OCI-LY1 (cell line): Measurements from ENCODE around the gene METTL2A.

Experiments used
- H2AFZ ChIP-seq: fragments of 200-600 bp; sonication (generic), shearing (Covaris generic); 2 replicates; pipeline ENCODE4 v1.6.0; 2014; ENCODE audit warnings: antibody characterized with exemption, mild to moderate bottlenecking, low read length
- H3F3A ChIP-seq: fragments of 200-600 bp; sonication (generic), shearing (Covaris generic); 2 replicates; pipeline ENCODE4 v1.6.0; 2014; ENCODE audit warnings: mild to moderate bottlenecking, antibody characterized with exemption, low read length, moderate library complexity; ENCODE audit not compliant: insufficient read depth
- H3K27ac ChIP-seq: fragments of 200-600 bp; sonication (generic); 2 replicates; pipeline ENCODE4 v1.5.1; 2014; ENCODE audit warnings: low read length, mixed run types, mild to moderate bottlenecking, low read depth; ENCODE audit not compliant: poor library complexity, severe bottlenecking
- H3K27me3 ChIP-seq: fragments of 200-600 bp; sonication (generic); 2 replicates; pipeline ENCODE4 v1.6.0; 2014; ENCODE audit warnings: antibody characterized with exemption, mild to moderate bottlenecking, low read length, moderate library complexity; ENCODE audit not compliant: insufficient read depth
- H3K36me3 ChIP-seq: fragments of 200-600 bp; sonication (generic); 2 replicates; pipeline ENCODE4 v1.6.1; 2014; ENCODE audit warnings: mild to moderate bottlenecking, antibody characterized with exemption, low read length, moderate library complexity, mixed read lengths; ENCODE audit not compliant: insufficient read depth
- H3K4me1 ChIP-seq: fragments of 200-600 bp; sonication (generic); 2 replicates; pipeline ENCODE4 v1.5.1; 2014; ENCODE audit warnings: mild to moderate bottlenecking, low read length, moderate library complexity; ENCODE audit not compliant: insufficient read depth, severe bottlenecking
- H3K4me2 ChIP-seq: fragments of 200-600 bp; sonication (generic), shearing (Covaris generic); 2 replicates; pipeline ENCODE4 v1.6.1; 2014; ENCODE audit warnings: low read length
- H3K4me3 ChIP-seq: fragments of 200-600 bp; sonication (generic); 2 replicates; pipeline ENCODE4 v1.5.1; 2014; ENCODE audit warnings: low read length, low read depth, mild to moderate bottlenecking, mixed read lengths; ENCODE audit not compliant: poor library complexity, severe bottlenecking
- H3K79me2 ChIP-seq: fragments of 200-600 bp; shearing (Covaris generic); 2 replicates; pipeline ENCODE4 v1.6.1; 2016; ENCODE audit warnings: mixed run types, low read length, mixed read lengths; ENCODE audit not compliant: insufficient read depth
- H3K9ac ChIP-seq: fragments of 200-600 bp; sonication (generic), shearing (Covaris generic); 2 replicates; pipeline ENCODE4 v1.6.1; 2014; ENCODE audit warnings: mild to moderate bottlenecking, low read length, mixed read lengths
- H3K9me2 ChIP-seq: fragments of 200-600 bp; sonication (generic), shearing (Covaris generic); 2 replicates; pipeline ENCODE4 v1.6.1; 2014; ENCODE audit warnings: low read depth, mild to moderate bottlenecking, low read length, mixed read lengths
- H3K9me3 ChIP-seq: fragments of 200-600 bp; shearing (Covaris generic); 2 replicates; pipeline ENCODE4 v1.6.1; 2014; ENCODE audit warnings: low read length, mixed read lengths
- H4K20me1 ChIP-seq: fragments of 200-600 bp; sonication (generic), shearing (Covaris generic); 2 replicates; pipeline ENCODE4 v1.6.0; 2016; ENCODE audit warnings: mild to moderate bottlenecking, low read length; ENCODE audit not compliant: insufficient read depth
- CTCF ChIP-seq: fragments of 200-600 bp; sonication (generic), shearing (Covaris generic); IDR thresholded peaks from 2 replicates; pipeline ENCODE4 v1.5.1; 2017; ENCODE audit warnings: mild to moderate bottlenecking, antibody characterized with exemption, low read length, moderate library complexity, mixed read lengths
- EZH2 ChIP-seq: fragments of 200-600 bp; sonication (generic), shearing (Covaris generic); IDR thresholded peaks from 2 replicates; pipeline ENCODE4 v1.8.0; 2017; ENCODE audit warnings: borderline replicate concordance, mixed run types, mild to moderate bottlenecking, antibody characterized with exemption, low read length, moderate library complexity, mixed read lengths

The METTL2A gene

GRCh38 chr17:62388856-62389255 lies 34.8 kb upstream of the METTL2A start:
- H3K9ac ChIP-seq: no peak overlapping the region
- H3K4me1 ChIP-seq: no peaks in the 10 kb centered on the region
- no peaks in the 10 kb centered on the region for H3K9me3 ChIP-seq
- no peak overlapping the region for H3K4me3 ChIP-seq
- H2AFZ ChIP-seq: no peak overlapping the region
- H3K9me2 ChIP-seq: no peaks in the 10 kb centered on the region
- H3F3A ChIP-seq: no peaks in the 10 kb centered on the region
- H3K36me3 ChIP-seq: no peaks in the 10 kb centered on the region
- TF ChIP-seq EZH2 (no peak), CTCF (no peak)
- H3K27ac ChIP-seq: no peak overlapping the region
- H4K20me1 ChIP-seq: no peaks in the 10 kb centered on the region
- no peaks in the 10 kb centered on the region for H3K79me2 ChIP-seq
- peaks cover 5% of the 10 kb centered on the region; the same call in 1 of the 2 replicates for H3K27me3 ChIP-seq
- no peak overlapping the region for H3K4me2 ChIP-seq

GRCh38 chr17:62392908-62393307 lies 30.8 kb upstream of the METTL2A start:
- Histone ChIP-seq H3K4me2 (no peak overlapping the region), H4K20me1 (no peaks in the 10 kb centered on the region), H3F3A (no peaks in the 10 kb centered on the region), H3K9me3 (no peaks in the 10 kb centered on the region), H3K9me2 (no peaks in the 10 kb centered on the region), H3K4me1 (no peaks in the 10 kb centered on the region), H3K27ac (no peak overlapping the region), H3K4me3 (no peak overlapping the region), H3K36me3 (no peaks in the 10 kb centered on the region), H3K79me2 (no peaks in the 10 kb centered on the region), H2AFZ (no peak overlapping the region), H3K9ac (no peak overlapping the region), H3K27me3 (no peaks in the 10 kb centered on the region)
- no peak for TF ChIP-seq EZH2
- TF ChIP-seq CTCF: no peak

- no peak overlapping the region for H2AFZ ChIP-seq
- H3K27me3 ChIP-seq: no peaks in the 10 kb centered on the region
- no peak overlapping the region for H3K4me2 ChIP-seq
- no peaks in the 10 kb centered on the region for H3K79me2 ChIP-seq
- no peaks in the 10 kb centered on the region for H3K4me1 ChIP-seq
- no peaks in the 10 kb centered on the region for H3K9me3 ChIP-seq
- H3K4me3 ChIP-seq: no peak overlapping the region
- TF ChIP-seq CTCF (no peak), EZH2 (no peak)
- no peaks in the 10 kb centered on the region for H3K36me3 ChIP-seq
- no peak overlapping the region for H3K27ac ChIP-seq
- no peaks in the 10 kb centered on the region for H3F3A ChIP-seq
- no peaks in the 10 kb centered on the region for H4K20me1 ChIP-seq
- H3K9me2 ChIP-seq: no peaks in the 10 kb centered on the region
- H3K9ac ChIP-seq: no peak overlapping the region
Observed at GRCh38 chr17:62398891-62399290, 24.8 kb upstream of the METTL2A start.
